ENCODE data around the gene RCC2. TPM values are rescaled to one million over a fixed set of nuclear protein-coding genes. Genes with fewer than 3 reads are reported as not detected.

The RCC2 gene
- total and polyA plus RNA-seq, 2 of the 4 experiments (the other 2 are of a cell fraction): 24.0 to 38.9 TPM

- H4K91ac ChIP-seq (ENCODE audit: insufficient read depth, low read depth, low read length): no peak overlapping the region
- ChIA-PET POLR2A (ENCODE audit: unreplicated experiment) (no interaction called here), CTCF (interaction anchor here (0.6 kb wide), 1 partner anchor 97 kb away, joined by 3 read pairs; no protein-coding TSS in a partner anchor)
- TF ChIP-seq POLR2A (IDR thresholded peaks at IDR 0.05; ENCODE audit: low read depth, low read length) (no peak), NFE2L2 (IDR thresholded peaks at IDR 0.05; ENCODE audit: low read depth, low read length) (no peak), MXI1 (IDR thresholded peaks at IDR 0.05; ENCODE audit: borderline replicate concordance, low read depth, low read length) (no peak), RFX5 (IDR thresholded peaks at IDR 0.05; ENCODE audit: low read depth, low read length) (no peak), BHLHE40 (IDR thresholded peaks at IDR 0.05; ENCODE audit: low read depth, low read length) (no peak), SMC3 (IDR thresholded peaks at IDR 0.05; ENCODE audit: low read depth, low read length) (no peak)
- no peaks in the 10 kb centered on the region for H4K20me1 ChIP-seq (ENCODE audit: insufficient read depth, low read length)
- H3K36me3 ChIP-seq (ENCODE audit: control insufficient read depth, insufficient read depth, low read length): no peaks in the 10 kb centered on the region
- DNase-seq: no peak
- H3K27ac ChIP-seq (ENCODE audit: insufficient read depth, low read length): no peak overlapping the region
- no peak for ATAC-seq (ENCODE audit: low read depth)
- dilution Hi-C loops (cut with HindIII; ENCODE audit: low sequenced_read_pairs, unreplicated experiment): no loop called here
- no peak overlapping the region for H3K14ac ChIP-seq (replicated peaks; ENCODE audit: low read depth, low read length)
- no peak overlapping the region for H3K18ac ChIP-seq (ENCODE audit: low read depth, low read length)
- H4K8ac ChIP-seq (ENCODE audit: low read depth in 2 of 2, low read length in 2 of 2): no peak overlapping the region
- no TSS peak for BruUV-seq (replicated peaks)
- no peak overlapping the region for H2AK9ac ChIP-seq (replicated peaks; ENCODE audit: low read depth, low read length, poor library complexity)
- H3K23ac ChIP-seq (ENCODE audit: low read depth, low read length): no peak overlapping the region
- H3K4me1 ChIP-seq (ENCODE audit: control insufficient read depth, insufficient read depth, low read length): no peaks in the 10 kb centered on the region
- H3K9ac ChIP-seq (ENCODE audit: low read depth, low read length): no peak overlapping the region
- H2AK5ac ChIP-seq (ENCODE audit: low read depth, low read length): no peak overlapping the region
- no peak overlapping the region for H2BK120ac ChIP-seq (ENCODE audit: low read depth, low read length)
- H3K4me3 ChIP-seq (ENCODE audit: insufficient read depth, low read depth, low read length): no peak overlapping the region
- no peaks in the 10 kb centered on the region for H3K9me1 ChIP-seq (ENCODE audit: insufficient read depth, low read length)
- no peaks in the 10 kb centered on the region for H3K79me1 ChIP-seq (ENCODE audit: low read depth in 1 of 2, low read length in 2 of 2)
- no peaks in the 10 kb centered on the region for H3K9me3 ChIP-seq (ENCODE audit: control insufficient read depth, insufficient read depth, low read length)
- intact Hi-C loops (cut with micrococcal nuclease): no loop called here
- H3K4me2 ChIP-seq (ENCODE audit: low read depth, low read length): no peak overlapping the region
- no peak overlapping the region for H2BK15ac ChIP-seq (ENCODE audit: low read depth, low read length)
- H3K4ac ChIP-seq (ENCODE audit: low read depth, low read length): no peak overlapping the region
- H2BK5ac ChIP-seq (ENCODE audit: low read depth, low read length, poor library complexity, severe bottlenecking): no peak overlapping the region
- H4K5ac ChIP-seq (ENCODE audit: low read depth, low read length): no peak overlapping the region
- H3K27me3 ChIP-seq (ENCODE audit: control insufficient read depth, insufficient read depth, low read length): peaks cover 43% of the 10 kb centered on the region
- no peak overlapping the region for H2AFZ ChIP-seq (replicated peaks; ENCODE audit: low read length, poor library complexity)
- WGBS, 2 experiments (ENCODE audit: extremely low coverage in 2 of 2, insufficient read length in 1 of 2): 73% methylated on average over 4 of the region's 10 CpGs; no CpG with 5 or more reads in 1 of the 2 experiments
- in situ Hi-C loops (cut with MboI; ENCODE audit: low sequenced_read_pairs): no loop called here
- no peak overlapping the region for H3K56ac ChIP-seq (ENCODE audit: extremely low read depth, insufficient read depth, low read length)
- H2BK20ac ChIP-seq (ENCODE audit: low read depth, low read length): no peak overlapping the region
Measured at GRCh38 chr1:17375651-17376050, 63.8 kb downstream of the RCC2 start.
